ENCODE data around the gene GNA12. TPM values are rescaled to one million over a fixed set of nuclear protein-coding genes. Genes with fewer than 3 reads are reported as not detected.

The GNA12 gene
- total and polyA plus RNA-seq, 4 donors, result 3.7 to 19.0 (median 11.3) TPM

DNA sequence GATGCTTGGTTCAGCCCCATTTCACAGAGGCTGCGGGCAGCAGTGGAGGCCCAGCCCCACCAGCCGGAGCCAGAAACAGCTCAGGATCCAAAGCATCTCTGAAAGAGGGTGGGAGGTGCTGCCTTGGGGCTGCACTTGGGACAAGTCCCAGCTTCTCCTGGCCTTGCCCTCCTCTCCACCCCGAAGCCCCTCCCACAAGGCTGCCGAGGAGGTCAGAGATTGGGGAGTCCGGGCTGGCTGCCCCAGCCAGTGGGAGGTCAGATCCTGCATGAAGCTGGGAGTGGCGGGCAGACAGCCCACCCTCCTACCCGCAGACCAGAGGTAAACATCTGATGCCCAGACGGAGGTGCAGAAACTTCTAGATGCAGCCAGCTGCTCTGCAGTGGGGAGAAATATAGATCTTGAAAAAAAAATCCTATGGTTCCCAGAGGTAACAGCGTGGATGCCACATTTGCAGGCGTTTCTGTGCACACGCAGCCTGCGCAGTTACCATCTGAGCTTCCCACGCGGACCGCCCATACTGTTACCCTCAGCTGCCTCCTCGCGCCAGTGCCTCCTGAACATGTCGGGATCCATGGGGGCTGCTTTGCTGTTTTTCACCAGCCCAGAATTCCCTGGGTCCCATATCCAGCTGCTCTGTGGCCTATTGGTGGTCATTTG lies 36.9 kb upstream of the GNA12 start:
- no peaks in the 10 kb centered on the region for H3K27me3 ChIP-seq (ENCODE audit: control insufficient read depth in 4 of 4, insufficient read depth in 4 of 4, low read length in 3 of 4)
- TF ChIP-seq GABPA (IDR thresholded peaks at IDR 0.05 in 1 of 2, conservative IDR thresholded peaks at IDR 0.05 in 1 of 2) (no peak), JUND (IDR thresholded peaks at IDR 0.05) (no peak), RXRA (IDR thresholded peaks at IDR 0.05) (no peak), YY1 (IDR thresholded peaks at IDR 0.05) (no peak), HNF4A (conservative IDR thresholded peaks at IDR 0.05) (no peak), FOXA2 (IDR thresholded peaks at IDR 0.05) (no peak), EGR1 (IDR thresholded peaks at IDR 0.05; ENCODE audit: low read depth in 2 of 2) (no peak), FOXA1 (IDR thresholded peaks at IDR 0.05) (no peak), HNF4G (IDR thresholded peaks at IDR 0.05) (no peak), TAF1 (conservative IDR thresholded peaks at IDR 0.05) (no peak), RAD21 (IDR thresholded peaks at IDR 0.05) (no peak)
- TF ChIP-seq, protein P1, sequence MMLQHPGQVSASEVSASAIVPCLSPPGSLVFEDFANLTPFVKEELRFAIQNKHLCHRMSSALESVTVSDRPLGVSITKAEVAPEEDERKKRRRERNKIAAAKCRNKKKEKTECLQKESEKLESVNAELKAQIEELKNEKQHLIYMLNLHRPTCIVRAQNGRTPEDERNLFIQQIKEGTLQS (IDR thresholded peaks at IDR 0.05), result no peak
- TF ChIP-seq, protein P2, sequence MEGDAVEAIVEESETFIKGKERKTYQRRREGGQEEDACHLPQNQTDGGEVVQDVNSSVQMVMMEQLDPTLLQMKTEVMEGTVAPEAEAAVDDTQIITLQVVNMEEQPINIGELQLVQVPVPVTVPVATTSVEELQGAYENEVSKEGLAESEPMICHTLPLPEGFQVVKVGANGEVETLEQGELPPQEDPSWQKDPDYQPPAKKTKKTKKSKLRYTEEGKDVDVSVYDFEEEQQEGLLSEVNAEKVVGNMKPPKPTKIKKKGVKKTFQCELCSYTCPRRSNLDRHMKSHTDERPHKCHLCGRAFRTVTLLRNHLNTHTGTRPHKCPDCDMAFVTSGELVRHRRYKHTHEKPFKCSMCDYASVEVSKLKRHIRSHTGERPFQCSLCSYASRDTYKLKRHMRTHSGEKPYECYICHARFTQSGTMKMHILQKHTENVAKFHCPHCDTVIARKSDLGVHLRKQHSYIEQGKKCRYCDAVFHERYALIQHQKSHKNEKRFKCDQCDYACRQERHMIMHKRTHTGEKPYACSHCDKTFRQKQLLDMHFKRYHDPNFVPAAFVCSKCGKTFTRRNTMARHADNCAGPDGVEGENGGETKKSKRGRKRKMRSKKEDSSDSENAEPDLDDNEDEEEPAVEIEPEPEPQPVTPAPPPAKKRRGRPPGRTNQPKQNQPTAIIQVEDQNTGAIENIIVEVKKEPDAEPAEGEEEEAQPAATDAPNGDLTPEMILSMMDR (IDR thresholded peaks at IDR 0.05; ENCODE audit: low read depth, low read length, missing input control), result no peak
- TF ChIP-seq, protein P3, sequence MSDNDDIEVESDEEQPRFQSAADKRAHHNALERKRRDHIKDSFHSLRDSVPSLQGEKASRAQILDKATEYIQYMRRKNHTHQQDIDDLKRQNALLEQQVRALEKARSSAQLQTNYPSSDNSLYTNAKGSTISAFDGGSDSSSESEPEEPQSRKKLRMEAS (IDR thresholded peaks at IDR 0.05), result no peak
- no peak overlapping the region for H3K9ac ChIP-seq (ENCODE audit: low read depth in 1 of 2, low read length in 2 of 2)
- no peaks in the 10 kb centered on the region for H3K4me1 ChIP-seq (ENCODE audit: control insufficient read depth in 4 of 4, insufficient read depth in 4 of 4, low read length in 3 of 4)
- no peak overlapping the region for H3K4me3 ChIP-seq (ENCODE audit: low read depth in 1 of 3, low read length in 3 of 3)
- H3K9me3 ChIP-seq (ENCODE audit: control insufficient read depth in 4 of 4, low read length in 3 of 4), result no peaks in the 10 kb centered on the region
- WGBS, result 66% methylated on average over 18 of the region's 18 CpGs
- H3K36me3 ChIP-seq (ENCODE audit: control insufficient read depth in 4 of 4, insufficient read depth in 3 of 4, low read depth in 1 of 4, low read length in 3 of 4), result no peaks in the 10 kb centered on the region
- H3K27ac ChIP-seq (ENCODE audit: low read depth in 1 of 2, low read length in 2 of 2), result no peak overlapping the region
- DNase-seq (ENCODE audit: low spot score), result no peak

DNA sequence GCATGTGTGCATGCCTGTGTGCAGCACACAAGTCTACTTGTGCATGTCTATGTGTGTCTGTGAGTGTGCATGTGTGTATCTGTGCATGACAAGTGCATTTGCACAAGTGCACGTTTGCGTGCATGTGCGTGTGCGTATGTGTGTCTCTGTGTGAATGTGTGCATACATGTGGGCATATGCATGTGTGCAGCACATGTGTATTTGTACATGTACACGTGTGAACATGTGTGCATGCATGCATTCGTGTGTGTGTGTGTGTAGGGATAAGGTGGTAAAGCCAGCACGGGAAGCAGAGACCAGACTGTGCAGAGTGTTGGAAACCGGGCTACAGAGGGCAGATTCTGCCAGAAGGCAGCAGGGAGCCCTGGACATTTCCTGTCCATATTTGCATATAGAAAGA lies 35.9 kb upstream of the GNA12 start:
- TF ChIP-seq HNF4A (conservative IDR thresholded peaks at IDR 0.05) (no peak), RXRA (IDR thresholded peaks at IDR 0.05) (no peak), RAD21 (IDR thresholded peaks at IDR 0.05) (no peak), GABPA (IDR thresholded peaks at IDR 0.05 in 1 of 2, conservative IDR thresholded peaks at IDR 0.05 in 1 of 2) (no peak), EGR1 (IDR thresholded peaks at IDR 0.05; ENCODE audit: low read depth in 2 of 2) (no peak), YY1 (IDR thresholded peaks at IDR 0.05) (no peak), NR2F2 (IDR thresholded peaks at IDR 0.05) (no peak), JUND (IDR thresholded peaks at IDR 0.05) (no peak), FOXA2 (IDR thresholded peaks at IDR 0.05) (no peak), TAF1 (conservative IDR thresholded peaks at IDR 0.05) (no peak), FOXA1 (IDR thresholded peaks at IDR 0.05) (no peak), SP1 (IDR thresholded peaks at IDR 0.05) (no peak), HNF4G (IDR thresholded peaks at IDR 0.05) (no peak)
- TF ChIP-seq, protein P4, sequence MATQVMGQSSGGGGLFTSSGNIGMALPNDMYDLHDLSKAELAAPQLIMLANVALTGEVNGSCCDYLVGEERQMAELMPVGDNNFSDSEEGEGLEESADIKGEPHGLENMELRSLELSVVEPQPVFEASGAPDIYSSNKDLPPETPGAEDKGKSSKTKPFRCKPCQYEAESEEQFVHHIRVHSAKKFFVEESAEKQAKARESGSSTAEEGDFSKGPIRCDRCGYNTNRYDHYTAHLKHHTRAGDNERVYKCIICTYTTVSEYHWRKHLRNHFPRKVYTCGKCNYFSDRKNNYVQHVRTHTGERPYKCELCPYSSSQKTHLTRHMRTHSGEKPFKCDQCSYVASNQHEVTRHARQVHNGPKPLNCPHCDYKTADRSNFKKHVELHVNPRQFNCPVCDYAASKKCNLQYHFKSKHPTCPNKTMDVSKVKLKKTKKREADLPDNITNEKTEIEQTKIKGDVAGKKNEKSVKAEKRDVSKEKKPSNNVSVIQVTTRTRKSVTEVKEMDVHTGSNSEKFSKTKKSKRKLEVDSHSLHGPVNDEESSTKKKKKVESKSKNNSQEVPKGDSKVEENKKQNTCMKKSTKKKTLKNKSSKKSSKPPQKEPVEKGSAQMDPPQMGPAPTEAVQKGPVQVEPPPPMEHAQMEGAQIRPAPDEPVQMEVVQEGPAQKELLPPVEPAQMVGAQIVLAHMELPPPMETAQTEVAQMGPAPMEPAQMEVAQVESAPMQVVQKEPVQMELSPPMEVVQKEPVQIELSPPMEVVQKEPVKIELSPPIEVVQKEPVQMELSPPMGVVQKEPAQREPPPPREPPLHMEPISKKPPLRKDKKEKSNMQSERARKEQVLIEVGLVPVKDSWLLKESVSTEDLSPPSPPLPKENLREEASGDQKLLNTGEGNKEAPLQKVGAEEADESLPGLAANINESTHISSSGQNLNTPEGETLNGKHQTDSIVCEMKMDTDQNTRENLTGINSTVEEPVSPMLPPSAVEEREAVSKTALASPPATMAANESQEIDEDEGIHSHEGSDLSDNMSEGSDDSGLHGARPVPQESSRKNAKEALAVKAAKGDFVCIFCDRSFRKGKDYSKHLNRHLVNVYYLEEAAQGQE (IDR thresholded peaks at IDR 0.05), result no peak
- TF ChIP-seq, protein P5, sequence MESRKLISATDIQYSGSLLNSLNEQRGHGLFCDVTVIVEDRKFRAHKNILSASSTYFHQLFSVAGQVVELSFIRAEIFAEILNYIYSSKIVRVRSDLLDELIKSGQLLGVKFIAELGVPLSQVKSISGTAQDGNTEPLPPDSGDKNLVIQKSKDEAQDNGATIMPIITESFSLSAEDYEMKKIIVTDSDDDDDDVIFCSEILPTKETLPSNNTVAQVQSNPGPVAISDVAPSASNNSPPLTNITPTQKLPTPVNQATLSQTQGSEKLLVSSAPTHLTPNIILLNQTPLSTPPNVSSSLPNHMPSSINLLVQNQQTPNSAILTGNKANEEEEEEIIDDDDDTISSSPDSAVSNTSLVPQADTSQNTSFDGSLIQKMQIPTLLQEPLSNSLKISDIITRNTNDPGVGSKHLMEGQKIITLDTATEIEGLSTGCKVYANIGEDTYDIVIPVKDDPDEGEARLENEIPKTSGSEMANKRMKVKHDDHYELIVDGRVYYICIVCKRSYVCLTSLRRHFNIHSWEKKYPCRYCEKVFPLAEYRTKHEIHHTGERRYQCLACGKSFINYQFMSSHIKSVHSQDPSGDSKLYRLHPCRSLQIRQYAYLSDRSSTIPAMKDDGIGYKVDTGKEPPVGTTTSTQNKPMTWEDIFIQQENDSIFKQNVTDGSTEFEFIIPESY (IDR thresholded peaks at IDR 0.05), result no peak
- TF ChIP-seq, protein P3 (IDR thresholded peaks at IDR 0.05), result no peak
- TF ChIP-seq, protein P2 (IDR thresholded peaks at IDR 0.05; ENCODE audit: low read depth, low read length, missing input control), result no peak
- TF ChIP-seq, protein P1 (IDR thresholded peaks at IDR 0.05), result no peak
- WGBS, result 78% methylated on average over 8 of the region's 8 CpGs
- Histone ChIP-seq H3K4me1 (ENCODE audit: control insufficient read depth in 4 of 4, insufficient read depth in 4 of 4, low read length in 3 of 4) (no peaks in the 10 kb centered on the region), H3K27me3 (ENCODE audit: control insufficient read depth in 4 of 4, insufficient read depth in 4 of 4, low read length in 3 of 4) (no peaks in the 10 kb centered on the region), H3K36me3 (ENCODE audit: control insufficient read depth in 4 of 4, insufficient read depth in 3 of 4, low read depth in 1 of 4, low read length in 3 of 4) (no peaks in the 10 kb centered on the region), H3K27ac (ENCODE audit: low read depth in 1 of 2, low read length in 2 of 2) (no peak overlapping the region), H3K9ac (ENCODE audit: low read depth in 1 of 2, low read length in 2 of 2) (no peak overlapping the region), H3K9me3 (ENCODE audit: control insufficient read depth in 4 of 4, low read length in 3 of 4) (no peaks in the 10 kb centered on the region), H3K4me3 (ENCODE audit: low read depth in 1 of 3, low read length in 3 of 3) (no peak overlapping the region)
- no peak for DNase-seq (ENCODE audit: low spot score)

All from liver (tissue), 9 donors.